GM21390 (cell line): Measurements from ENCODE around the gene HES1.

Experiments
- ATAC-seq: cut with Tn5 transposase; IDR thresholded peaks from one replicate; pipeline ENCODE4 v1.9.1; 2021; ENCODE audit not compliant: unreplicated experiment

Gene HES1

DNA sequence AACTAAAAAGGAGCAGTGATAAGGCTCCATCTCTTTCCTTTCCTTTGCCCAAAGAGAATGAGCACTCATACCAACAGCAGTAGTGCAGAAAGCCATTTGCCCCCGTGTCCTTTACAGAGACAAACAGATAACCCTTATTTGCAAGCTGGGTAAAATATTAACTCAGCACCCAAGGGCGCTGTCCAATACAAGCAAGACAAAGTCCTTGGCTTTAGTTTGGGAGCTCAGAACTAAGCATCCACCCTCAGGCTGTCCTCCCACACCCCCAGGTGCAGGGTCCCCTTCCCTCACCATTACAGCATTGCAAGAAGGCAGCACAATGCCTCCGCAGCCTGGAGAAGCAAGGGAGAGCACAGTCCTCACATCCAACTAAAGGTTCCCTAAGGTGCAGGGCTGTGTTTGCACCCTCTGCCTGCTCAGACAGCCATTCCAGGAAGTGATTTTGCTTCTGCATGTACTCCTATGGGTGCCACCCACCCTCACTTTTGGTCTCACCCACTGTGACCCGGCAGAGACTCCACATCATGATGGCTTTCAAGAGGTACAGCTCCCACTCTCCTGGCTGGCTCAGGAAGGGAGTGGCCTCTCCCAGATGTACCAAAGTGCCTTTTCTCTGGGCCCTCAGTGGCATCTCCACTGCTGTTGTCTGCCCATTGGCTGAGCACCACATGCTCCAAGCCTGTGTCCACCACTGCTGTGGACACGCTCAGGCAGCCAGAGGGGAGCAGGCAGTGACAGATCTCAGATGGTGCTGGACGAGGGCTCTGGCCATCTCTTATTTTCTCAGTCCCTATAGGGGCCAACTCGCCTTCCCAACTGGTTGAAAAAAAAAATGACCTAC lies 34.1 kb upstream of the HES1 start:
- ATAC-seq: peak; percentile 10

DNA sequence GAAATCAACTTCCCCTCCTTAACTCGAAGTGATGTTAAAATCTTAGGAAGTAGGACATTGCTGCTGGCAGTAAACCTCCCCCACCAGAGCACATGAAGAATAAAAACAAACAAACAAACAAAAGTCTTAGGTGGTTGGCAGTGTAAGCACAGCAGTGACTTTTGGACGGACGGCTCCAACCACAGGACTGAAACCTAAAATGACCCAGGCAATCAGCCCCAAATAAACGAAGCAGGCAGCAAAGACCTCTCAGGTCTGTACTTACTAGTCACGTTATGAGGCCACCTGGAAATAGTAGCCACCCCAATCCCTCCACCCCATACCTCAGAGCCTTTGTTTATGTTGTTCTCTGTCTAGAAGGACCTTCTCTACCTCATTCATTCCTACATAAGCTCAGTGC lies 33.5 kb upstream of the HES1 start:
- ATAC-seq: peak; percentile 15

DNA sequence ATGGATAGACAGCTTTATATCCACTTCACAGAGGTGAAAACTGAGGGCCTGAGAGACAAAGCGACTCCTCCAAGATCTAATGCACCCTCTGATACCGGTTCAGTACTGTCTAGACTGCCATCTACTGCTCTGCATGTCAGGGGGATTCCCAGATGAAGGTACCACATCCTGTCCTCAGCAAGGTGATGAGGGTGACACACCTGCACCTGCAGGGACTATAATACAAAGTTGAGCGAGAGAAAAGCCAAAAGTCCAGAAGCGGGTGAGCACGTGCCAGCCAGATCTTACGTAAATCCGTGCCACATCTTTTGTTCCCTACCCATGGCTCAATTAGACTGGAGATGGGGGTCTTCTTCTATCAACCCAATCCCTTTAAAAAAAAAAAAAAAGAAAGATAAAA lies 32.4 kb upstream of the HES1 start:
- no peak for ATAC-seq

DNA sequence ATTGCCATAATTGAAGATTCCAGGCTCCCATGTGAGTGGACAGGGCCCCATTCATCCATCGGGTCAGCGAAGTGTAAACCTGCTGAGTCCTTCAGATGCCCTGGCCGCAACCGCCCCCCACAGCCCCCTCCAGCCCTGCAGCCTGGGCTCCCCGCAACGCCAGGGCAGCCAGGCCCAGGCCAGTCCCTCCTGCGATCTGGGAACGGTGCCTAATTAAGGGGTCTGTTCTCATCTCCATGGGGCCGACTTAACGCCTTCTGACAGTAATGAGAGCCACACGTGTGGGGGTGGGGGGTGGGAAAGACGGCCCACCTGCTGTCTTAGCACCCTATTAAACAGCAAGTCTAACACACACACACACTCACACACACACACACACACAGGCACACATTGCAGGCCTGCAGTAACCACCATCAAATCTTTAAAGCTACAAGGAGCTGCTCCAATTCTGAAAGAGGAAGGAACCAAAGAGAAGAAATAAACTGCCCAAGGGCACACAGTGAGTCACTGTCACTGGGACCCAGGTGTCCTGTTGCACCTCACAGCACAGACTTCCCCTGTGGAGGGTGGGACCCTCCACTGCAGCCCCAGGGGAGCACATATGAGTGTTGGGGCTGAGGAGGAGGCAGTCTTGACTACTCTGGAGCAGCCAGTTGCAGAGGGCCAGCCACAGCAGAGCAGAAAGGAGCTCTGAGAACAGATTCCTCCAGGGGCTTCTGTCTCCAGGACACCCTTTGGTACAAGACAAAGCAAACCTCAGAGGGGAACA lies 31.8 kb upstream of the HES1 start:
- ATAC-seq: no peak

DNA sequence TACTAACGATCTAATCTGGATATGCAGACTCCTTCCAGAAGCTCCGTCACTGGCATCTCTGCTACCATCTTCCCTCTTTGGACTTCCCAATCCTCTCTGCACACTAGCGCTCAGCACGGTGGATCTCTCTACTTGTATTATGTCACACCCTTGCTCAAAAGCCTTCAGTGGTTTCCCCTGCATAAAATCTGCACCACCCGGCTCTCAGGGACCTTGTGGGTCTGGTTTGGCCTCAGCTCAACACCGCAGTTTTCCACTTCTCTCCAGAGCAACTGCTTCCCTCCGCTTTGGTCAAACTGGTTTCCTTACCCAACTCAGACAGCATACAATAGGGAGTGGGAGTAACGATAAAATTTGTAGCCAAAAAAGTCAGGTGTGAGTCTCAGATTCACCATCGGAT lies 30.7 kb upstream of the HES1 start:
- ATAC-seq: no peak

DNA sequence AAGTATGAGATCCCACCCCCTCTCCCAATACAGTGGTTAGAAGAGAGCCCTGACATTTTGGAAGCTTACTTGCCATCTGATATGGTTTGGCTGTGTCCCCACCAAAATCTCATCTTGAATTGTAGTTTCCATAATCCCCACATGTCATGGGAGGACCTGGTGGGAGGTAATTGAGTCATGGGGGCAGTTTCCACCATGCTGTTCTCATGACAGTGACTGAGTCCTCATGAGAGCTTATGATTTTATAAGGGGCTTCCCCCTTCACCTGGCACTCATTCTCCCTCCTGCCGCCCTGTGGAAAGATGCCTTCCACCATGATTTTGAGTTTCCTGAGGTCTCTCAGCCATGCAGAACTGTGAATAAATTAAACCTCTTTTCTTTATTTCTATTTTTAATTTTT lies 28.8 kb upstream of the HES1 start:
- no peak for ATAC-seq

DNA sequence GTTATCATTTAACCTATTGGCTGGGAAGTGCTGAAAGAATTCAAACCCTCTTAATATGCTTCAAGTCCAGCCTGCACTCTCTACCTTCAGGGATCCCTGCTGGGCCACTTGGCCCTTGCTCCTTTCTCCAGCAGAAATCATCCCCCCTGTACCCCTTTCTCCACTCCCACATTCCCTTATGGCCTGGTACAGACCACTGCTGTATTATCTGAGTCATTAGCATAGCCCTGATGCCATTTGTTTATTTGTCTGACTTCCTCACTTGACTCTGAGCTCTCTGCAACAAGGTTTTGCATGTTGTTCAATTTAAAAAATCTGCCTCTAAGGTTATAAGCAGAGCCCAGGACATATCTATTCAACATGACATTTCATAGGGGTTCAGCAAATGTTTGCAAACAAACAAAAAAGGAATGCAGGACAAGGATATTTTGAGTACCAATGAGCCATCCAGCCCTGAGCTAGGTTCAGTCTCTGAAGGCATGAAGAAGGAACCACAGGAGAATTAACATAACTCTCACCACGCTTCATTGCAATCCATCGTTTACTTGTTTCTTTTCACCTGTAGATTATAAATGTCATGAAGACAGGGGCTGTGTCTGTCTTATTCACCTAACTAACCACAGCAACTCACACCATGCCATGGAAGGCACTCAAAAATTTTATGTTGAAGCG lies 26.6 kb upstream of the HES1 start:
- no peak for ATAC-seq

DNA sequence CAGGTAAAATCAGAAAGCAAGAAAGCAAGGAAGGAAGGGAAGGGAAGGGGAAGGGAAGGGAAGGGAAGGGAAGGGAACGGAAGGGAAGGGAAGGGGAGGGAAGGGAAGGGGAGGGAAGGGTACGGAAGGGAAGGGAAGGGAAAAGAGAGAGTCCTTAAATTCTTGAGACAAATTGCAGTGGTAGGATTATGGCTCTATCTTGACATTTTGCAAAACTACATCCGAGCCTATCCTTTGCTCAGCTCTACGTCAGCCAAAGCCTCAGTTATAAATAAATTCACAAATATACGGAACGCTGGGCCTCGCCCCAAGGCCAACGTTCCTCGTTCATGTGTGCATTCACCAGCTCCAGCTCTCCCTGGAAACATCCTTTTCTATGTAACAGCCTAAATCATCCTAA lies 25.5 kb upstream of the HES1 start:
- ATAC-seq: no peak

DNA sequence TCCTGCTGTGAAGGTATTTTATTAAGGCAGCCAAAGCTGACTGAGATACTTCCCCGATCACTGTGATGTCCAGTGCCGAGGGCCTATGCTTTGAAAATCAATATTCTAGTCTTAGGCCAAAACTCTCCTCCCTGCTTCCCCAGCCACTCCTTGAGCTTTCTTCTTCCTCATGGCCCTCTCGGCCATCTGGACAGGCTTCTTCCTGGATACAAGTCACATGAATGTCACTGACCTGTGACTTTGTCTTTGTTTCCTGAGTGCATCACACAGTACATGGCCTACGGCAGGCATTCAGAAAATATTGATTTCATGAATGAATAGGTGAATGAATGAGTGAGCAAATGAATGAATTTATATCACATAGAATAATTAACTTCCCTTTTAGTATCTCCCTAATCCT lies 24.6 kb upstream of the HES1 start:
- no peak for ATAC-seq

DNA sequence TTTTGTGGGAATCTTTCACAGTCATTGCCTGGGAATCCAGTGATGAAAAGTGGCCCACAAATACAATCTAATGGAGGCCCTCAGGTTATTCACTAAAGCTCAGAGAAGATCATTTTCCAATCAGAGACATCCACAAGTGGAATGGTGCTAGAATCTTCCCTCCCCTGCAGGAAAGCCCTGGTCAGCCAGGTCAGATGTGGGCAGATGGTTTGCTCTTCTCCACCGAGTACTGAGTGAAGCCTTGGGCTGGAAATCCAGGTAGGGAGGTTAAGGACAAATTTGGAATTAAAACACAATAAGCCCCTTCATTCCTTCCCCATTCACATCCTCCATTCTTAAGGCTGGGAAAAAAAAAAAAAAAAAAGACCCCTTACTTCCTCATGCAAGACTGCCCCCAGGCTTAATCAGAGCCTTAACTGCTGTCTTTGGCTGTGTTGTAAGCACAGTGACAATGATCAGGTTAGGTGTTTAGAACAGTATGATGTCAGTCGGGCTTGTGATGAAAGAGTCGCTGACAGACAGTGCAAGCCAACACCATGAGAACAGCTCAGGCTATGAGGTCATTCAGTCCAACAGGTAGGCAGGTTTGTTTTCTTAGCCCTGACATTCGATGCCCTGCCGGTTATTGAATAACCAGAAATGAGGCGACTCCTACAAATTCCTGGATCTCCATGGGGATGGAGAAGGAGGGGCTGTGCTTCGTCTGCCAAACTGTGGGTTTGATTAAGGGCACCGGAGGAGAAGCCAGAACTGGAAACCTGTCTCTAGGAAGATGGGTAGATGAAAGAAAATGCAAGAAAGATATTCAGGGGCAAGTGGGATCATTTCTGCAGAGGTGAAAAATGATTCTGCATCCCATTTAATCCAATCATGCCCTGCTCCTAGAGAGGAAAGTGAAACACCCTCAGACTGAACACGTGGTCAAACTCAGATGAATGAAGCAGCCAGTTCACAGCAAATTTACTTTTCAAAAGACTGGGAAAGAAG lies 23.5 kb upstream of the HES1 start:
- ATAC-seq: no peak

DNA sequence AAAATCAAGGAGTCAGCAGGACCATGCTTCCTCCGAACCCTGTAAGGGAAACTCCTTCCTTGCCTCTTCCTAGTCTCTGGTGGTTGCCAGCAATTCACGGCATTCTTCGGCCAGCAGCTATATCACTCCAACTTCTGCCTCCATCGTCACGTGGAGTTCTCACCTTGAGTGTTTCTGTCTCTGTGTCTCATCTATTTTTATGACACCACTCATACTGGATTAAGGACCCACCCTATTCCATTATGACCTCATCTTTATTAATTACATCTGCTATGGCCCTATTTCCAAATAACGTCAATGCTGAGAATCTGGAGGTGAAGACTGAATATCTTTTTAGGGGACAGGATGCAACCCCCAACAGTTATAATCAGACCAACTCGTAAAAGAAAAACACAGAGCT lies 21.8 kb upstream of the HES1 start:
- ATAC-seq: no peak

DNA sequence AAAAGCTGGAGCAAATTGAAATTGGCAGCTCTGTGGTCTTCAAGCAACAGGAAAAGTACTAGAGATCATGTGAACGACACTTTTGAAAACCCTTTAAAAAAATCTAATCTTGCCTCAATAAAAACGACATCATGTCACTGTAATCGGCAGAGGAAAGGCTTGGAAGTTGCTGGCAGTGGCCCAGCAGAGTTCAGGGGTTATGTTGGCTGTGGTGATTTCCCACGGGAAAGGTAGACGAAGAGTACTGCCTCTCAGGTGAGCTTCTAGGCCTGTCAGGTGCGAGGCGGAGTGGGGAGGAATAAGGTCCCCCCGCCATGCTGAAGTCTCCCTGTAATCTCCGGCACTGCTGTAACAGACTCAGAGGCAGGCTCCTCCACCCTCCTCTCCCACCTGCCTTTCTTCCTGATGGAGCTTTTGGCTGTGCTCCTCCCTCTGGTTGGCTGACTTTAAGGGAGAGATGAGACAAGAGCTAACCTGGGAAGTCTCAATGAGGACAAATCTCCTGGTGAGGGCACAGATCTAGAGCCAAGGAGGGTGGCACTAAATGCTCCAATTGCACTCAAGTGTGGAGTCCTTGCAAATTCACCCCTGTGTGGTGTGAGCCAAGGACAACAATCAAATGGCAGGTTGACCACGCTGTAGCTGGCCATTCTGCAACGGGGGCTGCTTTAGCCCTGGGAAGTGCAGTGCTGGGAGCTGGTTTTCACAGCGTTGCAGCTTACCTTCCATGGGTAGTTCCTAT lies 18.7 kb upstream of the HES1 start:
- no peak for ATAC-seq

DNA sequence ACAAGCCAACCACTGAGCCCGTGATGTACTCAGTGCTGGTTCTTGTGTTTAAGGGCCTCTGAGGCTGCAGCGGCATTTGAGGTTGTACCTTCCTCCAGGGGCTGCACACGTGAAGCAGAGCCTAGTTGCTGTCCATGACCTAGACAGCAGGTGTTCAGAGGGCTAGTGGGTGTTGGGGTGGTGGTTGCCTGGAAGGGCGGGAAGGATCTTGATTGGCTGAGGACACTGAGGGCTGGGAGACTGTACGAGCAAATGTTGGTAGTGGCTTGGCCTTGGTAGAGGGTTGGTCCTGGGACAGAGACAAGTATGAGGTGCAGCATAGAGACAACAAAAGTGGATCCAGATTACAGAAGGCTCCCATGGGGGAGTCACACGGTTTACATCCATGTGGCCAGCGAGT lies 17.0 kb upstream of the HES1 start:
- ATAC-seq: no peak

DNA sequence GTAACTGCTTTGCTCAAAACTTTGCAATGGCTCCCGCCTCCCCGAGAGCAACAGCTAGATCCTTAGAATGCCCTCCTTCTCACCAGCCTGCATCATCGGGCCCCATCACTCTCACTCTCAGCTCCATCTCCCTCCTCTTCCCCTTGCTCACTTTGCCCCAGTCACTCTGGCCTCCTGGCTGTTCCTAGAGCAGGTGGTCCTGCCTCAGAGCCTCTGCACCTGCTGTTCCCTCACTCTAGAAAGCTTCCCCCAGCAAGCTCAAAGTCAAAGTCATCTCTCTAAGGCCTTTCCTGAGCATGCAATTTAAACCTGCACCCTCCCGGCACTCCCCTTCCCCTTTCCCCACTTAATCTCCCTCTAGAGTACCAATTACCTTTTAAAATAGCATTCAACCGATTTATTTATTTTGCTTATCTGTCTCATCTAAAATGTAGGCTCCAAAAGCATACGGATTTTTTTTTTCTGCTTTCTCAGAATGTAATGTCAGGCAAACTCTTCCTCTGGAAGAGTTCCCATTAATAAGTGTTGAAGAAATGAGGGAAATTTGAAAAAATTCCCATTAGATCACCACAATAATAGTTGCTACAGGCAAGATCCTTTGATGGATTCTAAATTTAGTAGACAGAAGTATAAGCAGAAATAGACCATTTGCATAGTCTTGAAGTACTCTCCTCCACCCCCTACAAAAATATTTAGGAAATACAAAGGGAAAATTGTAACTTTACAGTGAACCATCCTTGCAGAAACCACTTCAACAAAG lies 15.9 kb upstream of the HES1 start:
- no peak for ATAC-seq

DNA sequence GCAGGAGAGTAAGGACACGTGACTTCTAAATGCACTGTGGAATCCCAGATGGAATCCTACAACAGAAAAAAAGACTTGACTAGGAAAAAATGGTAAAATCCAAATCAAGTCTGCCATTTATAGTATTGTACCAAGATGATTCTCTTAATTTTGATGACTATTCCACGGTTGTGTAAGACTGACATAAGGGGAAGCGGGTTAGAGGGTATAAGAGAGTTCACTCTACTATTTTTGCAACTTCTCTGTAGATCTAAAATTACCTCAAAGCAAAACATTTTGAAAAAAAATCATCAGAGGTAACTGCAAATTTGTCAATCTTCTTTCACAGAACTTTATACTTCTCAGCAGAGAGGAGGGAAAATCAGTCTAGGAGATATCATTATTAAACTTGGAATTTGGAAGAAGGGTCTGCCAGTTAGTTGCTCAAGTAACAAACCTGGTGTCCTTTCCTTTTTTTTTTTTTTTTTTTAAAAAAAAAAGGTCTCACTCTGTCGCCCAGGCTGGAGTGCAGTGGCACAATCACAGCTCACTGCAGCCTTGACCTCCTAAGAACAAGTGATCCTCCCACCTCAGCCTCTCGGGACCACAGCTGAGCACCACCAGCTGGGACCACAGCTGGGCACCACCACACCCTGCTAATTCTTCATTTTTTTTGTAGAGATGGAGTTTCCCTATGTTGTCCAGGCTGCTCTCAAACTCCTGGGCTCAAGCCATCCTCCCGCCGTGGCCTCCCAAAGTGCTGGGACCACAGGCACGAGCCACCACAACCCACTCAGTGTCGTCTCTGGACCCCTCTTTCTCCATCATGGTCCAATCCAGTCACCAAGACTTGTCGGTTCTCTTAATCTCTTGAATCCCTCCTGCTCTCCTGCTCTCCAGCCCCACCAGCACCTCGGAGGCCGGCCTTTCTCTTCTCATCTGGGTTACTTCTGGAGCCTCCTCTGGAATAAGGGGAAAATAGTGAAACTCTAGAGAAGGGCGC lies 14.9 kb upstream of the HES1 start:
- no peak for ATAC-seq

DNA sequence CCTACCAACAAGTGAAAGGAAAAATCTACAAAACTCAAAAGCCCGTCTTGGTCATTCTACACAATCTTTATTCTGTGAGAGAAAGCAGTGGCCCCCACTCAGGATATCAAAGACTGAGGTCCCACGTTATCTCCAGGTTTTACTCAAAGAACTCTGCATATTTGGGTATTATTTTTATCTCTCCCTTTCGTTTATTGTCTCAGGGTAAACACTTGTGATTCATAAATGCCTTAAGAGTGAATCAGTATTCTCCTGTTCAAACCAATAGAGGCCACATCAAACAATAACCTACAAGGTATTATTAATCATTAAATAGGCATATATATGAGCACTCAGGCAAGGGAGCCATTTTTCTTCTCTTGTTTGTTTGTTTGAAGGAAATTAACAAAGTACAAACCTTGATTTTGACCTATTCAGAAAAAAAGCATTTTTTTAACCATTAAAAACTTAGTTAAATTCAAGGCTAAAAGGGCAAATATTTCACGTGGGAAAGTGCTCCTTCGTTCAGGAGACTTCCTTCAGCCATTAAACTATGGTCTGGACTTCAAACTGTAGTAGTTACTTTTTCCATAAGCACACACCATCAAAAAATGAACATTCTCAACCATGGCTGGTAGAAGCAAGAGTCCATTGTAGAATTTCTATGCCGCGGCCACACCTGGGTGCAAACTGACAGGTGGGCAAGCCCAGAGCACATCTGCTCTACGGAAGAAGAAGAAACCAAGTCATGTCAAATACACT lies 13.9 kb upstream of the HES1 start:
- ATAC-seq: no peak

DNA sequence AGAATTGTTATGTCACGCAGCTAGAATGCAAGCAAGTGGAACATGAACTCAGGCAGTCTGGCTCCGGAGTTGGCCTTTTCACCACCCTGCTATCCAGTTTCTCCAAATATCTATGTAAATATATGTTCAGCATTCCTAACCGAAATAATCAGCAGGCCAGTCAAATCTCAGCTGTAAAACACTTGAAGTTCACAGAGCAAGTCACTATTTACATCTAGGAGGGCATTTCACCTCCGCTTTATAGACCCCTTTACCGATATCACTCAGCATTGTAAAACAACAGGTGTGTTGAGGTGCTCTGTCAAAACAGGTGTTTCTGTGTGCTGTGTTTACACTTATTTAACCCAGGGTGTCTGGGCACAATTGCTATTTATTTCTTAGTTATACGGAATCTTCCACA lies 12.2 kb upstream of the HES1 start:
- ATAC-seq: no peak
